Lower leg skin (tissue), 3 donors: ENCODE results near the gene ZC3H12C.

Experiments
- POLR2A ChIP-seq, 2 donors: fragments of 450-650 bp; IDR thresholded peaks; one replicate each; pipeline ENCODE4 v1.6.1; 2016 to 2017; ENCODE audit warnings: antibody characterized with exemption in 2 of 2, mild to moderate bottlenecking in 1 of 2, moderate library complexity in 1 of 2
- TF ChIP-seq, protein P1 (sequence below), 3 donors: fragments of 450-650 bp; IDR thresholded peaks; one replicate each; pipeline ENCODE4 v1.5.1; 2016; ENCODE audit warnings: antibody characterized with exemption in 3 of 3, mild to moderate bottlenecking in 3 of 3, moderate library complexity in 2 of 3

DNA sequence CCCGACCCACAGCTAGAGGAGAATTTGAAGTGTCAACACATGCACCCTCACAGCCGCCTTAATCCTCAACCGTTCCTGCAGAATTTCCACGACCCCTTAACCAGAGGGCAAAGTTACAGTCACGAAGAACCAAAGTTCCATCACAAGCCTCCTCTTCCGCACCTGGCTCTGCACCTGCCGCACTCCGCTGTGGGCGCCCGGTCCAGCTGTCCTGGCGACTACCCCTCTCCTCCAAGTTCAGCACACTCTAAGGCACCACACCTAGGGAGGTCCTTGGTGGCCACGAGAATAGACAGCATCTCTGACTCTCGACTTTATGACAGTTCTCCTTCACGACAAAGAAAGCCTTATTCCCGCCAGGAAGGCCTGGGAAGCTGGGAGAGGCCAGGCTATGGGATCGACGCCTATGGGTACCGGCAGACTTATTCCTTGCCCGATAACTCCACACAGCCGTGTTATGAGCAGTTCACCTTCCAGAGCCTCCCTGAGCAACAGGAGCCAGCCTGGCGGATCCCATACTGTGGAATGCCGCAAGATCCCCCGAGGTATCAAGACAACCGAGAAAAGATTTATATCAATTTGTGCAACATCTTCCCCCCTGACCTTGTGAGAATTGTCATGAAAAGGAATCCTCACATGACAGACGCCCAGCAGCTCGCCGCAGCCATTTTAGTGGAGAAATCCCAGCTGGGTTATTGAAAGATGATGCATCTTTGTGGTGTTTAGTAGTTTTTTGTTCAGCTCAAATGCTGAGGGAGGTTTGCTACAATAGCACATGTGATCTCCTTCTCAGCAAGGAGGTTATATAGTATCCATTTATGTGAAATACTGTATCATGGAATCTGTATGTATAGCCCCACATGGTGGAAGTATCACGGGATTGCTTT lies 72.1 kb downstream of the ZC3H12C start:
- TF ChIP-seq POLR2A (IDR thresholded peaks at IDR 0.05): no peak
- TF ChIP-seq, protein P1, sequence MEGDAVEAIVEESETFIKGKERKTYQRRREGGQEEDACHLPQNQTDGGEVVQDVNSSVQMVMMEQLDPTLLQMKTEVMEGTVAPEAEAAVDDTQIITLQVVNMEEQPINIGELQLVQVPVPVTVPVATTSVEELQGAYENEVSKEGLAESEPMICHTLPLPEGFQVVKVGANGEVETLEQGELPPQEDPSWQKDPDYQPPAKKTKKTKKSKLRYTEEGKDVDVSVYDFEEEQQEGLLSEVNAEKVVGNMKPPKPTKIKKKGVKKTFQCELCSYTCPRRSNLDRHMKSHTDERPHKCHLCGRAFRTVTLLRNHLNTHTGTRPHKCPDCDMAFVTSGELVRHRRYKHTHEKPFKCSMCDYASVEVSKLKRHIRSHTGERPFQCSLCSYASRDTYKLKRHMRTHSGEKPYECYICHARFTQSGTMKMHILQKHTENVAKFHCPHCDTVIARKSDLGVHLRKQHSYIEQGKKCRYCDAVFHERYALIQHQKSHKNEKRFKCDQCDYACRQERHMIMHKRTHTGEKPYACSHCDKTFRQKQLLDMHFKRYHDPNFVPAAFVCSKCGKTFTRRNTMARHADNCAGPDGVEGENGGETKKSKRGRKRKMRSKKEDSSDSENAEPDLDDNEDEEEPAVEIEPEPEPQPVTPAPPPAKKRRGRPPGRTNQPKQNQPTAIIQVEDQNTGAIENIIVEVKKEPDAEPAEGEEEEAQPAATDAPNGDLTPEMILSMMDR (IDR thresholded peaks at IDR 0.05): no peak
